Rectal smooth muscle tissue (tissue), 1 donor: Measurements from ENCODE around the gene PLB1.

ENCODE experiments used
- H3K27ac ChIP-seq: one replicate; pipeline ENCODE4 v1.7.0; 2013; ENCODE audit warnings: low read depth, low read length, inconsistent platforms
- H3K27me3 ChIP-seq: one replicate; pipeline ENCODE4 v1.7.0; 2013; ENCODE audit warnings: low read length; ENCODE audit not compliant: control insufficient read depth, insufficient read depth
- H3K36me3 ChIP-seq: one replicate; pipeline ENCODE4 v1.7.0; 2013; ENCODE audit warnings: low read length; ENCODE audit not compliant: control insufficient read depth, insufficient read depth
- H3K4me1 ChIP-seq: one replicate; pipeline ENCODE4 v1.7.0; 2013; ENCODE audit warnings: low read length; ENCODE audit not compliant: control insufficient read depth, insufficient read depth
- H3K4me3 ChIP-seq: one replicate; pipeline ENCODE4 v1.7.0; 2013; ENCODE audit warnings: low read length
- H3K9ac ChIP-seq: one replicate; pipeline ENCODE4 v1.7.0; 2013; ENCODE audit warnings: low read length

The PLB1 gene

DNA sequence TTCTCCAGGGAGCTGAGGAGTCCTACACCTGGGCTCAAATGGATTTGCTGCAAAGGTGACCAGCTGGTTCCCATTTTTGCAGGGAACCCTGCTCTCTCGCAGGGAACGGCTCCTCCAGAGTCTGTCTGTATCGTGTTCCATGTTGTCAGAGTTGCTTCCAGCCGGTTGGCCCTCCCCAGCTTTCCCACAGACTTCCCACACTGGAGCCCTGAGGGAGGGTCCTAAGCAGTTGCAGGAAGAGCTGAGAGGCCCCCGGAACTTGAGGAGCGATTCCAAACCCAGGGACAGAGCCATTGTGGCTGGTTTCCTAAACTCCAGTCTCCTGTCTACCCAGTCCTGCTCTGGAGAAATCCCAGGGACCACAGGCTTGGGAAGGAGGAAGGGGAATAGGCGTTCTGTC is 134.1 kb downstream of the PLB1 start:
- no peak overlapping the region for H3K4me3 ChIP-seq
- H3K4me1 ChIP-seq = peaks cover 26% of the 10 kb centered on the region
- no peak overlapping the region for H3K27ac ChIP-seq
- no peaks in the 10 kb centered on the region for H3K27me3 ChIP-seq
- H3K9ac ChIP-seq = no peak overlapping the region
- no peaks in the 10 kb centered on the region for H3K36me3 ChIP-seq

DNA sequence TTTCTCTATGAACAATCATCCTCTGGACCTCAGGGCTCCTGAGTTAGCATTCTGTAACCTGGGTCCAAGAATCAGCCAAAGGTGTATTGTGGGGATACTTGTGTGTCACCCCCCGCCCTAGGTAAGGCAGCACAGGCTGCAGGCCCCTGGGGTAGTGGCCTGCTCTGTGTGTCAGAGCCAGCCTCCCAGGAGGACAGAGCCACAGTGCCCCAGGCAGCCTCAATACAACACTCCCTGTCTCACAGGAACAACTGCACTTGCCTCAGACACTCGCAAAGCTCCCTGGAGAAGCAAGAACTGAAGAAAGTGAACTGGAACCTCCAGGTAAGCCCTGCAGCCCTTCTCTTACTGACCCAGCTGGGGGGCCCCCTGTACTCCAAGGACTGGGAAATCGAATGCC is 134.5 kb downstream of the PLB1 start:
- no peak overlapping the region for H3K9ac ChIP-seq
- no peaks in the 10 kb centered on the region for H3K27me3 ChIP-seq
- H3K4me3 ChIP-seq = no peak overlapping the region
- no peak overlapping the region for H3K27ac ChIP-seq
- H3K36me3 ChIP-seq = no peaks in the 10 kb centered on the region
- peaks cover 26% of the 10 kb centered on the region for H3K4me1 ChIP-seq

- no peak overlapping the region for H3K4me3 ChIP-seq
- no peak overlapping the region for H3K9ac ChIP-seq
- H3K4me1 ChIP-seq = peaks cover 24% of the 10 kb centered on the region
- no peaks in the 10 kb centered on the region for H3K36me3 ChIP-seq
- no peaks in the 10 kb centered on the region for H3K27me3 ChIP-seq
- no peak overlapping the region for H3K27ac ChIP-seq
These were observed 135.8 kb downstream of the PLB1 start for GRCh38 chr2:28631514-28632206.

DNA sequence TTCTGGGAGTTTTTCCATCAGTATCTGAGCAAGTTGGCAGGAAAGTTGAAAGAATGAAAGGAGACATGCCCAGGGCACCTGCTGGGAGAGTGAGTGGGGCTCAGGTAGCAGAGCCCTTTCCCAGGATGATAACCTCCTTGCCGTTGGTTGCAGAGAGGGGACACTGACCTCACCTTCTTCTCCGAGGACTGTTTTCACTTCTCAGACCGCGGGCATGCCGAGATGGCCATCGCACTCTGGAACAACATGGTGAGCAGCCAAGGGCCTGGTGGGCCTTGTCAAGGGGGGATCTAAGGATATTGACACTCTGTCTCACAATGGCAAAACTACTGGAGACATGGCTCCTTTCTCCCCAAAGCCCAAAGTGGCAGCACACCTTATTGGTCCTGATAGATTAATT is 136.9 kb downstream of the PLB1 start:
- H3K4me1 ChIP-seq = peaks cover 14% of the 10 kb centered on the region
- no peak overlapping the region for H3K27ac ChIP-seq
- no peak overlapping the region for H3K4me3 ChIP-seq
- no peak overlapping the region for H3K9ac ChIP-seq
- no peaks in the 10 kb centered on the region for H3K36me3 ChIP-seq
- no peaks in the 10 kb centered on the region for H3K27me3 ChIP-seq

- Histone ChIP-seq H3K27ac (no peak overlapping the region), H3K27me3 (no peaks in the 10 kb centered on the region), H3K9ac (no peak overlapping the region), H3K4me1 (peaks cover 13% of the 10 kb centered on the region), H3K36me3 (no peaks in the 10 kb centered on the region), H3K4me3 (no peak overlapping the region)
These were observed 137.3 kb downstream of the PLB1 start for GRCh38 chr2:28633204-28633603.

- peak overlapping the region; percentile 69 for H3K27ac ChIP-seq
- H3K4me1 ChIP-seq = peaks cover 13% of the 10 kb centered on the region
- no peak overlapping the region for H3K4me3 ChIP-seq
- H3K36me3 ChIP-seq = no peaks in the 10 kb centered on the region
- H3K27me3 ChIP-seq = no peaks in the 10 kb centered on the region
- H3K9ac ChIP-seq = no peak overlapping the region
These were observed 137.9 kb downstream of the PLB1 start for GRCh38 chr2:28633746-28634145.

DNA sequence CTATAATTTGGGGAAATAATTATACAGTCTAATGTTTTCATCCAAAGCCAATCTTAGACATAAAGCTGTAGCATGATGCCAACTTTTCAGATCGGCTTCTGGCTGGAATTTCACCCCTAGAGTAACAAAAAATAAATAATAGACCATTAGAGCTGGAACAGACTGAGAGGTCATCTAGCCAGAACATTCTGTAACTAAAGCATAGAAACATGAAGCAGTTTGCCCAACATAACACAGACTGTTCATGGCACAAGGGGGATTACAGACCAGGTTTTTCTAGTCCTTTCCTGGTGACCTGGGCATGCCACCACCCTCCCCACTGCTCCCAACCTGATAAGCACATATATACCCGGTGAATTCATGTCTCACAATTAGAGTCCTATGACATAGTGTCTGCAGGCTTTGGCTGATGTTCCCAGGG is 139.3 kb downstream of the PLB1 start:
- H3K27me3 ChIP-seq = no peaks in the 10 kb centered on the region
- H3K4me1 ChIP-seq = peaks cover 13% of the 10 kb centered on the region
- H3K27ac ChIP-seq = peak overlapping the region; percentile 69
- H3K9ac ChIP-seq = no peak overlapping the region
- H3K36me3 ChIP-seq = no peaks in the 10 kb centered on the region
- no peak overlapping the region for H3K4me3 ChIP-seq

DNA sequence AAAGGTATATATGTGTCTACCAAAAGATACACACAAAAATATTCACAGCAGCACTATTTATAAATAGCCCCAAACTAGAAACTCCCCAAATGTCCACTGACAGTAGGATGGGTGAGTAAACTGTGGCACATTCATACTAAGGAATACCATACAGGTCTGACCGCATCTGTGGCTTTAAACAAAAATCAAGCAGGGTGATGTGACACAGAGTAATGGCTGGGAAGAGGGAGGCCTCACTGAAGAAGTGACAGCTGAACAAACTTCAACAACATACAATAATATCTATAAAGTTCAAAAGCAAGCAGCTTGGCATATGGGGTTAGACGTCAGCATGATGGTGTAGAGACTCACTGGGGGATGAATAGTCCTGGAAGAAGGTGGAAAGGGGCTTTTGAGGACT is 140.6 kb downstream of the PLB1 start:
- H3K27me3 ChIP-seq = no peaks in the 10 kb centered on the region
- H3K4me3 ChIP-seq = no peak overlapping the region
- H3K4me1 ChIP-seq = peaks cover 13% of the 10 kb centered on the region
- H3K36me3 ChIP-seq = no peaks in the 10 kb centered on the region
- H3K9ac ChIP-seq = no peak overlapping the region
- H3K27ac ChIP-seq = peak overlapping the region; percentile 69

DNA sequence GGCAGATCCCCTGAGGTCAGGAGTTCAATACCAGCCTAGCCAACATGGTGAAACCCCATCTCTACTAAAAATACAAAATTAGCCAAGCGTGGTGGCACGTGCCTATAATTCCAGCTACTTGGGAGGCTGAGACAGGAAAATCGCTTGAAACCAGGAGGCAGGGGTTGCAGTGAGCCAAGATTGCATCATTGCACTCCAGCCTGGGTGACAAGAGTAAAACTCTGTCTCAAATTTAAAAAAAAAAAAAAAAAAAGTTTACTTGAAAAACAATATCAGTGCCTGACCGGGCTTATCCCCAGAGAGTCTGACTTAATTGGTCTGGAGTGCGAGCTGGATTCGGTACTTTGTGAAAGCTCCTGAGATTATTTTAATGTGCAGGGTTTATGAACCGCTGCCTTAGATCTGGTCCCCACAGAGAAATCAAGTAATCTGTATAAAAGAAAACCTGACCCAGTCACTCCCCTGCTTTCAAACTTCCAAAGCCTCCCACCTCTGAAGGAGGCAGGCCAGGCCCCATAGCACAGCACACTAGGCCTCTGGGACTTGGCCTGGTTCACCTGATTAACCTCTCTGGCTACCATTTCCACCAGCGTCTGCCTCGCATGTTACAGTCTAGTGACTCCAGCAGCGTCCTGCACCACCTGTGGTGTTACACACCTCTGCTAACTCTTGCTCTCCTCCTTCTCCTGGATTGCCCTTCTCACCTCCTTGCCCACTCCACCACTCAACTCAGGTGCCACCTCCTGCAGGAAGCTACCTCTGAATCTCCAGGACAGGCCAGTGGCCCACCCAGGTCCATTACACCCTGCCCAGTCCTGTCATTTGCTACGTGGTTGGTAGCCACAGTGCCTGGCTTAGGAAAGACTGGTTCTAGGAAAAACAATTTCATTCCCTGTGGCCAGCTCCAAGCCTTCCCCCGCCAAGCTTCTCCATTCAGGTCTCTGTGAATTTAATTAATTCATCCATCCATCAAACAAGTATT is 141.5 kb downstream of the PLB1 start:
- Histone ChIP-seq H3K27ac (peak overlapping the region; percentile 3), H3K4me1 (peaks cover 13% of the 10 kb centered on the region), H3K27me3 (no peaks in the 10 kb centered on the region), H3K9ac (no peak overlapping the region), H3K4me3 (no peak overlapping the region), H3K36me3 (no peaks in the 10 kb centered on the region)

DNA sequence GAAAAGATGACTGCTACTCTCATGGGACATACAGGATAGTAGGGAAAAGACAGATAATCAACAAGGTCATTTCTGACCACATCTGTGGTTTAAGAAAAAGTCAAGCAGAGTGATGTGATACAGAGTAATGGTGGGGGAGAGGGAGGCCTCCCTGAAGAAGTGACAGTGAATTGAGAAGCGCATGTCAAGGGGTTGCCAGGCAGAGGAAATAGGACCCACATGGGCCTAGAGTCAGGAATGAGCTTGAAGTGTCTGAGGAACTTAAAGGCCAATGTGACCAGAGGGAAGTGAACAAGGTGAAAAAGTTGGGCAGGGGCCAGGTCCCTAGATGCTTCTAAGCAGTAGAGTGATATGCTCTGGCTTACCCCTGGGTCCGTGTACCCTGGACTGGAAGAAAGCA is 142.2 kb downstream of the PLB1 start:
- Histone ChIP-seq H3K27ac (no peak overlapping the region), H3K4me1 (peaks cover 13% of the 10 kb centered on the region), H3K27me3 (no peaks in the 10 kb centered on the region), H3K36me3 (no peaks in the 10 kb centered on the region), H3K9ac (no peak overlapping the region), H3K4me3 (no peak overlapping the region)

DNA sequence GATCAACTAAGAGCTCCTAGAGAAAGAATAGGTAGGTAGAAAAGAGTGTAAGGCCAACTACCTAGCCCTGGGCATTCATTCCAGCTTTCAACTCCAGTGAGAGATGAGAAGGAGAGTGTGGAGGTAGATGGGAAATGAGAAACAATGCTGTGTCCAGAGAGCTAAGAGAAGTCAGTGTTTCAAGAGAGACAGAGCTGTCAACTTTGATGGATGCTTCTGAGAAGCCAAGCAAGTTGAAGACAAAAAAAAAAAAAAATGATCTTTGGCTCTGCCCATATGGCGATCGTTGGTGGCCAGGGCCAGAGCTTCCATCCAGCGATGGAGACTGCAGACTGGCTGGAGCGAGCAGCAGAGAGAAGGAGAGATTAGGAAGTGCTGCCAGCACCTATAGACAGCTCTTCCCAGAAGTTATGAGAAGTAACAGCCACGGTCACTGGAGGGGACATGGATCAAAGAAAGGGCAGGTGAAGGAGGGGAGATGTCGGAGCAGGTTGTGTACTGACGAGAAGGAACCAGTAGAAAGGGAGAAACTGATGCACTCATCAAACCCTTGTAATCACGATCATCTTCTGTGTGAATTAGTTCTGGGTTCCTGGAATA is 143.3 kb downstream of the PLB1 start:
- no peak overlapping the region for H3K9ac ChIP-seq
- no peaks in the 10 kb centered on the region for H3K36me3 ChIP-seq
- H3K4me1 ChIP-seq = peaks cover 13% of the 10 kb centered on the region
- no peak overlapping the region for H3K4me3 ChIP-seq
- no peak overlapping the region for H3K27ac ChIP-seq
- H3K27me3 ChIP-seq = no peaks in the 10 kb centered on the region

DNA sequence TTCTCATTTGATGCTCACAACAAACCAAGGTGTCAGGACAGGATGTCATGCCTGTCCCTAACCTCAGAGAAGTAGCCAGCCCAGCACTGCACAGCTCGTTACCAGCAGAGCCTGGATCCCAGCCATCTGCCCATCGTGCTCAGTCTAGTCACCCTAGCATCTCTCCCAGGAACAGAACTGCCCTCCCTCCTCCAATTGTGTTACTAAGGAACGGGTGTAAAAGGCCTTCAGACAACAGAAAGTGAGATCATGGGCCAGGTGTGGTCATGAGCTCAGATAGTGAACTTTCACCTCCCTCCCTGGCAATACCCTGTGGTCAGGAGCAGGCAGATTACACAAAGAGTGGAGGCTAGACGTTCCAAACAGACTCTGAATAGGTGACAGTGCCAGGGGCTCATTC is 144.0 kb downstream of the PLB1 start:
- H3K36me3 ChIP-seq = no peaks in the 10 kb centered on the region
- H3K4me3 ChIP-seq = no peak overlapping the region
- H3K27ac ChIP-seq = no peak overlapping the region
- no peaks in the 10 kb centered on the region for H3K27me3 ChIP-seq
- H3K9ac ChIP-seq = no peak overlapping the region
- H3K4me1 ChIP-seq = peaks cover 13% of the 10 kb centered on the region
